Hepatocyte (in vitro differentiated cells): ENCODE results near the gene HTR2A.

ENCODE experiments used
- CTCF ChIP-seq: fragments of 200-600 bp; sonication (generic); IDR thresholded peaks from 2 replicates; pipeline ENCODE4 v1.5.1; 2016; ENCODE audit warnings: antibody characterized with exemption, mild to moderate bottlenecking; ENCODE audit not compliant: poor library complexity
- EZH2 ChIP-seq: fragments of 200-600 bp; sonication (generic); IDR thresholded peaks from 2 replicates; pipeline ENCODE4 v1.6.1; 2016; ENCODE audit warnings: antibody characterized with exemption, mild to moderate bottlenecking, borderline replicate concordance

- TF ChIP-seq CTCF (no peak), EZH2 (no peak)
These were observed 11.8 kb downstream of the HTR2A start for GRCh38 chr13:46885018-46885417.
